Choroid plexus epithelial cell (primary cell): ENCODE data around the gene HFE.
"Not testable (repeated sequence)": the region's sequence is repeated elsewhere in the genome, so short reads cannot be mapped to it uniquely, and the experiment has no call there.

Source experiments
- DNase-seq: peaks from one replicate; pipeline ENCODE4 v3.0.0-alpha.2; 2010; ENCODE audit warnings: low read depth
- H3K4me3 ChIP-seq: 2 replicates; pipeline ENCODE4 v1.5.1; 2011; ENCODE audit warnings: low read depth, mild to moderate bottlenecking, control low read depth, low read length, moderate library complexity
- TF ChIP-seq, protein P1 (sequence below): conservative IDR thresholded peaks from 2 replicates; pipeline ENCODE4 v1.5.1; 2011; ENCODE audit warnings: low read depth, mild to moderate bottlenecking, control low read depth, inconsistent platforms, low read length, moderate library complexity

The HFE gene

DNA sequence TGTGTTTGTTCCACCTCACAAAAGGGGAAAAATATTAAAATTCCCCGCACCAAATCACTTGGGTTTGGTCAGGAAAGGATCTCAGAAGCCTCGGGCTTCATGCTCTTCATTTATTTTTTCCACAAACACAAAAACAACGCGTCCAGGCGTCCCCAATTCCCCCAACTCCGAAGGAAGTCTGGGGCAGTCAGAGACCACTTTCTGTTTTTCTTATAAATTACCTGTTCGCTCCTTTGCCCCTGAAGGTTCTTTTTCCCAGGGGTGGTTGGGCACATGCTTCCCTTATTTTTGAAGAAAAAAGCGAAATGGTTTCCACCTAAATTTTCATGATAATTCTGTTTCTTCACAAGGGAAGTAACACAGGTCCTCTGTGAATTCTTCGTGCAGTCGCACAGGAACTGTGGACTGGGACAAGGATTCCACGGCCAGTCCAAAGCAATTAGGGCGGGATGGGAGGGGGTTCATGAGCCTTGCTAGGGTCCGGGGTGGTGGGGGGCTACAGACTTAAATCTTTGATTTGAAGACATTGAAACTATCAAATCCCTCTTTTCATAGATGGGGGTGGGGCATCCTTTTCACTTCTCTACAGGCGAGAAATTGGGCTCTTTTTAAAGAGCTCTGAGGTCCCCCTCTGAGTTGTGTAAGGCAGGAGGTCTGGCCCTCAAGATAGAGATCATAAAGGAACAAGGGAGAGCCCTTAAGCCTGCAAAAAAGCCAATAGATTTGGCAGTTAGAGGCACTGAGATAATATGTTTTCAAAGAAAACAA lies 30.5 kb upstream of the HFE start:
- peak overlapping the region; percentile 80 for H3K4me3 ChIP-seq
- TF ChIP-seq, protein P1, sequence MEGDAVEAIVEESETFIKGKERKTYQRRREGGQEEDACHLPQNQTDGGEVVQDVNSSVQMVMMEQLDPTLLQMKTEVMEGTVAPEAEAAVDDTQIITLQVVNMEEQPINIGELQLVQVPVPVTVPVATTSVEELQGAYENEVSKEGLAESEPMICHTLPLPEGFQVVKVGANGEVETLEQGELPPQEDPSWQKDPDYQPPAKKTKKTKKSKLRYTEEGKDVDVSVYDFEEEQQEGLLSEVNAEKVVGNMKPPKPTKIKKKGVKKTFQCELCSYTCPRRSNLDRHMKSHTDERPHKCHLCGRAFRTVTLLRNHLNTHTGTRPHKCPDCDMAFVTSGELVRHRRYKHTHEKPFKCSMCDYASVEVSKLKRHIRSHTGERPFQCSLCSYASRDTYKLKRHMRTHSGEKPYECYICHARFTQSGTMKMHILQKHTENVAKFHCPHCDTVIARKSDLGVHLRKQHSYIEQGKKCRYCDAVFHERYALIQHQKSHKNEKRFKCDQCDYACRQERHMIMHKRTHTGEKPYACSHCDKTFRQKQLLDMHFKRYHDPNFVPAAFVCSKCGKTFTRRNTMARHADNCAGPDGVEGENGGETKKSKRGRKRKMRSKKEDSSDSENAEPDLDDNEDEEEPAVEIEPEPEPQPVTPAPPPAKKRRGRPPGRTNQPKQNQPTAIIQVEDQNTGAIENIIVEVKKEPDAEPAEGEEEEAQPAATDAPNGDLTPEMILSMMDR, result no peak
- DNase-seq, result peak; percentile 40

- no peak for DNase-seq
- no peak overlapping the region for H3K4me3 ChIP-seq
- TF ChIP-seq, protein P1, result no peak
These were observed 29.3 kb upstream of the HFE start for GRCh38 chr6:26057899-26058298.

- DNase-seq, H3K4me3 ChIP-seq: not testable (repeated sequence)
These were observed 28.7 kb upstream of the HFE start for GRCh38 chr6:26058477-26059033.

DNA sequence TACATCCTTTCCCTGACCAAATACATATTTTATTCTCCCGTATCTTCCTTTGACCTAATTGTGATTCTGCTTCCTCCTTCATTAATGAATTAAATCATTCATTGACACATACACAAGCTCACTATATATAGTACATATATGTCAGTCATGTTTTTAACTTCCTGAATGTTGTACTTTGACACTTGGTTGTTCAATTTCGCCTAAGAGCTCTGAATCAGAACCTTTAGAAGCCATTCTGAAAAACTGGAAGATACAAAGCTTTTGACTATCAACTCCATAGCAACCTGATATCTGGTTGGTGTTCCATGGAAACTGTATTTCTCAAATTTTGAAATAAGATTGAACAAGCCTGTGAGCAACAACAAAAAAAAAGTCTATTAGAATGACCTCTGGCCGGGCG lies 27.3 kb upstream of the HFE start:
- TF ChIP-seq, protein P1, result no peak
- H3K4me3 ChIP-seq, result no peak overlapping the region
- no peak for DNase-seq

GRCh38 chr6:26064619-26065257 lies 22.5 kb upstream of the HFE start:
- H3K4me3 ChIP-seq, result no peak overlapping the region
- TF ChIP-seq, protein P1, result peak; percentile 75
- DNase-seq, result peak; percentile 80

DNA sequence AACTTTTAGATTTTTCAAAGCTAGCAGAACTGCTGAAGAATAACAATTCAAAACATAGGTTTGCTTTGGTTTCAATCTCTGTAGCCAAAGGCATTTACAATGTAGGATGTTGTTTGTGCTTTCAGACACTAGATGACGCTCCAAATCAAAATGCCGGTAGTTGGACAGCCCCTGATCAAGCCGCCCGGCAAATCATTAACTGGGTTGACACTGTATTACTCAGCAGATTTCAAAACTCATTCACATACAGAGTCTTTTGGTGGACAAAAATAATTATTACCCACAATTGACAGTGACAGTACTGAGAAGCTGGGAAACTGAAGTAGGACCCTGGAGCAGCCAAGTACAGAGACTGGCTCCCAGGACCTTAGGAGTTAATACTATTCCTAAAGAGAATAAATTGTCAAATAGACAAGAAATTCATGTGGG lies 21.3 kb upstream of the HFE start:
- TF ChIP-seq, protein P1, result peak; percentile 90
- H3K4me3 ChIP-seq, result no peak overlapping the region
- DNase-seq, result peak; percentile 91

DNA sequence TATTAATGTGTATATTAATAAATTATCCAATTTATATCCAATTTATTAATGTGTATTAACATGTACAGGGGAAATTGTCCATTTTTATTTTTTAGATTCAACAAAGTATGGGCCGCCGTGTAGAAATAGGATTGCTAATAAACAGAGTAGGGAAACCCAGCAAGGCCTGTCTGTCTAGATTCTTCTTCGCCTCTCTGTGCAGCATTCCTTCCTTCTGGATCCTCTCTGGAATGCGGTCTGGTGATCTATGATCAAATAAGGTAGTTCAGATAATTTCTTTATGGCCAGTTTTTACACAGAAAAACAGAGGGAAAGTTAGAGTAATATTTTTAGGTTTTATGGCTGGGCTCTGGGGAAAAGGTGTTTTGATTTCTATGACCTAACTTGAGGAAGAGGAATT lies 19.9 kb upstream of the HFE start:
- H3K4me3 ChIP-seq, result no peak overlapping the region
- DNase-seq, result no peak
- TF ChIP-seq, protein P1, result no peak
